HG02870 (cell line): ENCODE results near the gene KLHL3.

Experiments used
- ATAC-seq: cut with Tn5 transposase; IDR thresholded peaks from one replicate; pipeline ENCODE4 v1.9.1; 2021; ENCODE audit warnings: mild to moderate bottlenecking, moderate library complexity; ENCODE audit not compliant: unreplicated experiment

KLHL3 gene

GRCh38 chr5:137743031-137743640 lies 7.2 kb upstream of the KLHL3 start:
- ATAC-seq: peak; percentile 64

GRCh38 chr5:137741718-137742117 lies 5.8 kb upstream of the KLHL3 start:
- ATAC-seq: no peak

- no peak for ATAC-seq
These were observed 3.8 kb upstream of the KLHL3 start for GRCh38 chr5:137739737-137740136.

- no peak for ATAC-seq
These were observed 3.1 kb upstream of the KLHL3 start for GRCh38 chr5:137738947-137739346.

GRCh38 chr5:137737349-137738131 lies 1.7 kb upstream of the KLHL3 start:
- ATAC-seq: no peak

GRCh38 chr5:137736496-137736895 lies 607 bp upstream of the KLHL3 start:
- ATAC-seq: no peak

GRCh38 chr5:137734962-137735554 lies 831 bp downstream of the KLHL3 start:
- peak; percentile 14 for ATAC-seq

GRCh38 chr5:137734331-137734730 lies 1.6 kb downstream of the KLHL3 start:
- no peak for ATAC-seq

GRCh38 chr5:137733922-137734321 lies 2.0 kb downstream of the KLHL3 start:
- no peak for ATAC-seq

GRCh38 chr5:137733006-137733405 lies 2.9 kb downstream of the KLHL3 start:
- ATAC-seq: no peak

GRCh38 chr5:137731176-137731575 lies 4.7 kb downstream of the KLHL3 start:
- no peak for ATAC-seq

- ATAC-seq: no peak
These were observed 5.6 kb downstream of the KLHL3 start for GRCh38 chr5:137730336-137730735.

- no peak for ATAC-seq
These were observed 7.8 kb downstream of the KLHL3 start for GRCh38 chr5:137728048-137728447.

- no peak for ATAC-seq
These were observed 8.3 kb downstream of the KLHL3 start for GRCh38 chr5:137727623-137728022.

GRCh38 chr5:137724251-137724650 lies 11.6 kb downstream of the KLHL3 start:
- ATAC-seq: no peak

GRCh38 chr5:137718611-137719010 lies 17.3 kb downstream of the KLHL3 start:
- ATAC-seq: no peak

GRCh38 chr5:137716337-137716736 lies 19.6 kb downstream of the KLHL3 start:
- no peak for ATAC-seq

- ATAC-seq: no peak
These were observed 20.4 kb downstream of the KLHL3 start for GRCh38 chr5:137715456-137715855.

- no peak for ATAC-seq
These were observed 20.9 kb downstream of the KLHL3 start for GRCh38 chr5:137714946-137715345.

GRCh38 chr5:137714494-137714893 lies 21.4 kb downstream of the KLHL3 start:
- no peak for ATAC-seq

- ATAC-seq: no peak
These were observed 23.7 kb downstream of the KLHL3 start for GRCh38 chr5:137712139-137712667.

GRCh38 chr5:137710086-137710485 lies 25.8 kb downstream of the KLHL3 start:
- ATAC-seq: no peak
